Neuronal stem cell (in vitro differentiated cells): ENCODE results near the gene C4A.

Experiments
- DNase-seq: peaks from one replicate; pipeline ENCODE4 v3.0.0-alpha.2; 2013; ENCODE audit warnings: low spot score
- H2AFZ ChIP-seq: one replicate; pipeline ENCODE4 v1.6.1; 2013; ENCODE audit warnings: mild to moderate bottlenecking, low read length, inconsistent platforms
- H2AK5ac ChIP-seq: 2 replicates; pipeline ENCODE4 v1.6.1; 2013; ENCODE audit warnings: low read depth, mild to moderate bottlenecking, inconsistent platforms, low read length, moderate library complexity, mixed read lengths
- H2BK120ac ChIP-seq: 2 replicates; pipeline ENCODE4 v1.6.1; 2013; ENCODE audit warnings: low read depth, mild to moderate bottlenecking, inconsistent platforms, low read length, moderate library complexity, mixed read lengths
- H2BK12ac ChIP-seq: one replicate; pipeline ENCODE4 v1.6.1; 2013; ENCODE audit warnings: low read length, inconsistent platforms
- H2BK15ac ChIP-seq: 2 replicates; pipeline ENCODE4 v1.6.1; 2013; ENCODE audit warnings: mild to moderate bottlenecking, low read length, inconsistent platforms, mixed read lengths
- H2BK5ac ChIP-seq: one replicate; pipeline ENCODE4 v1.6.1; 2013; ENCODE audit warnings: inconsistent platforms, mild to moderate bottlenecking, low read length, moderate library complexity
- H3K14ac ChIP-seq: one replicate; pipeline ENCODE4 v1.6.1; 2013; ENCODE audit warnings: low read length, inconsistent platforms
- H3K18ac ChIP-seq: 2 replicates; pipeline ENCODE4 v1.6.1; 2013; ENCODE audit warnings: low read length, inconsistent platforms
- H3K23ac ChIP-seq: 2 replicates; pipeline ENCODE4 v1.6.1; 2013; ENCODE audit warnings: low read depth, mild to moderate bottlenecking, mixed read lengths, low read length, inconsistent platforms; ENCODE audit not compliant: poor library complexity
- H3K27ac ChIP-seq: replicated peaks from 3 replicates; pipeline ENCODE4 v1.5.1; 2013; ENCODE audit warnings: low read length, inconsistent platforms
- H3K27me3 ChIP-seq, 3 experiments: 2 replicates each; pipeline ENCODE4 v1.6.1; 2013; ENCODE audit warnings: low read length in 3 of 3, mild to moderate bottlenecking in 2 of 3, inconsistent platforms in 1 of 3, low read depth in 1 of 3, mixed read lengths in 1 of 3, moderate library complexity in 1 of 3; ENCODE audit not compliant: control insufficient read depth in 3 of 3, insufficient read depth in 3 of 3
- H3K36me3 ChIP-seq, 2 donors: replicated peaks in 1 of 2; 2 replicates each; pipeline ENCODE4 v1.6.1; 2013; ENCODE audit warnings: low read length in 2 of 2; ENCODE audit not compliant: control insufficient read depth in 2 of 2, insufficient read depth in 2 of 2
- H3K4ac ChIP-seq: 2 replicates; pipeline ENCODE4 v1.6.1; 2013; ENCODE audit warnings: inconsistent platforms, mild to moderate bottlenecking, low read length, moderate library complexity
- H3K4me1 ChIP-seq, 2 donors: 1 replicate in 1 of 2; 2 replicates in 1 of 2; pipeline ENCODE4 v1.6.1; 2013; ENCODE audit warnings: low read length in 2 of 2, low read depth in 1 of 2; ENCODE audit not compliant: control insufficient read depth in 2 of 2, insufficient read depth in 1 of 2
- H3K4me2 ChIP-seq: one replicate; pipeline ENCODE4 v1.6.1; 2013; ENCODE audit warnings: mild to moderate bottlenecking, low read length, inconsistent platforms; ENCODE audit not compliant: insufficient read depth, poor library complexity, severe bottlenecking
- H3K4me3 ChIP-seq, 2 donors: 2 replicates each; pipeline ENCODE4 v1.5.1; 2013; ENCODE audit warnings: low read length in 2 of 2, mild to moderate bottlenecking in 2 of 2, inconsistent platforms in 1 of 2, moderate library complexity in 1 of 2
- H3K79me1 ChIP-seq: one replicate; pipeline ENCODE4 v1.6.1; 2013; ENCODE audit warnings: low read depth, mild to moderate bottlenecking, inconsistent platforms, low read length, moderate library complexity
- H3K9ac ChIP-seq: one replicate; pipeline ENCODE4 v1.6.1; 2013; ENCODE audit warnings: mild to moderate bottlenecking, low read depth, low read length, inconsistent platforms; ENCODE audit not compliant: poor library complexity
- H3K9me3 ChIP-seq, 2 donors: replicated peaks in 1 of 2; 2 replicates each; pipeline versions ENCODE3 to v1.6.1; 2013; ENCODE audit warnings: low read length in 2 of 2, mild to moderate bottlenecking in 2 of 2, inconsistent platforms in 1 of 2, low read depth in 1 of 2, mixed read lengths in 1 of 2, moderate library complexity in 1 of 2; ENCODE audit not compliant: control insufficient read depth in 2 of 2, insufficient read depth in 1 of 2
- H4K8ac ChIP-seq: one replicate; pipeline ENCODE4 v1.6.1; 2013; ENCODE audit warnings: low read depth, mild to moderate bottlenecking, inconsistent platforms, low read length, moderate library complexity
- H4K91ac ChIP-seq: one replicate; pipeline ENCODE4 v1.6.1; 2013; ENCODE audit warnings: low read length, low read depth, mild to moderate bottlenecking, inconsistent platforms; ENCODE audit not compliant: poor library complexity
- WGBS, 2 donors: extraction: QIAGEN DNeasy Blood & Tissue Kit; methylation state at CpG; one replicate each; pipeline ENCODE4 v1.1.7; 2013; ENCODE audit warnings: missing lambda C conversion rate in 2 of 2, mixed read lengths in 1 of 2; ENCODE audit not compliant: insufficient read length in 2 of 2, insufficient replicate concordance in 1 of 2; ENCODE audit errors: extremely low coverage in 2 of 2; 5-methylcytosine and 5-hydroxymethylcytosine counted together

The C4A gene

DNA sequence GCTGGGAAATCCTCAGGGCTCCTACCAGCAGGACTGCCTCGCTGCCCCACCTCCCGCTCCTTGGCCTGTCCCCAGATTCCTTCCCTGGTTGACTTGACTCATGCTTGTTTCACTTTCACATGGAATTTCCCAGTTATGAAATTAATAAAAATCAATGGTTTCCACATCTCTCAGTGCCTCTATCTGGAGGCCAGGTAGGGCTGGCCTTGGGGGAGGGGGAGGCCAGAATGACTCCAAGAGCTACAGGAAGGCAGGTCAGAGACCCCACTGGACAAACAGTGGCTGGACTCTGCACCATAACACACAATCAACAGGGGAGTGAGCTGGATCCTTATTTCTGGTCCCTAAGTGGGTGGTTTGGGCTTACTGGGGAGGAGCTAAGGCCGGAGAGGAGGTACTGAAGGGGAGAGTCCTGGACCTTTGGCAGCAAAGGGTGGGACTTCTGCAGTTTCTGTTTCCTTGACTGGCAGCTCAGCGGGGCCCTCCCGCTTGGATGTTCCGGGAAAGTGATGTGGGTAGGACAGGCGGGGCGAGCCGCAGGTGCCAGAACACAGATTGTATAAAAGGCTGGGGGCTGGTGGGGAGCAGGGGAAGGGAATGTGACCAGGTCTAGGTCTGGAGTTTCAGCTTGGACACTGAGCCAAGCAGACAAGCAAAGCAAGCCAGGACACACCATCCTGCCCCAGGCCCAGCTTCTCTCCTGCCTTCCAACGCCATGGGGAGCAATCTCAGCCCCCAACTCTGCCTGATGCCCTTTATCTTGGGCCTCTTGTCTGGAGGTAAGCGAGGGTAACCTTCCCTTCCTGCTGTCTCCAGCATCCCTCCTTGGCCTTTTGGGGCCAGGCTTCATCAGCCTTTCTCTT, 36.1 kb upstream of the C4A start, which contains the start of gene CFB:
Gene CFB, plus strand, starts transcription at position 589 of the 863 bp plus-strand sequence. Its CDS starts 127 bp downstream, at position 716.
- peaks cover 4 to 16% of the 10 kb centered on the region in 2 donors for H3K4me1 ChIP-seq
- H3K4ac ChIP-seq, result no peak within 1 kb of the TSS
- peak within 1 kb of the TSS; percentile 79 for H2AFZ ChIP-seq
- no peak within 1 kb of the TSS for H3K27ac ChIP-seq
- peak within 1 kb of the TSS; percentile 79 for H2AK5ac ChIP-seq
- no peak within 1 kb of the TSS for H3K14ac ChIP-seq
- no peak within 1 kb of the TSS for H2BK120ac ChIP-seq
- no peak within 1 kb of the TSS for H3K4me2 ChIP-seq
- H2BK12ac ChIP-seq, result no peak within 1 kb of the TSS
- H2BK15ac ChIP-seq, result peak within 1 kb of the TSS; percentile 33
- peak within 1 kb of the TSS in 1 of 2 donors; percentile 25 for H3K4me3 ChIP-seq
- no CpG with 5 or more reads among the region's 11 CpGs for WGBS, 2 donors
- H3K9me3 ChIP-seq, result peaks cover 0 to 1% of the 10 kb centered on the region in 2 donors
- H2BK5ac ChIP-seq, result peak within 1 kb of the TSS; percentile 42
- H4K8ac ChIP-seq, result no peak within 1 kb of the TSS
- DNase-seq, result no peak
- H4K91ac ChIP-seq, result no peak within 1 kb of the TSS
- H3K18ac ChIP-seq, result peak within 1 kb of the TSS; percentile 19
- H3K79me1 ChIP-seq, result no peaks in the 10 kb centered on the region
- peaks cover 0 to 13% (median 0%) of the 10 kb centered on the region in 3 experiments for H3K27me3 ChIP-seq
- H3K23ac ChIP-seq, result peak within 1 kb of the TSS; percentile 92
- peaks cover under 1 to 7% of the 10 kb centered on the region in 2 donors for H3K36me3 ChIP-seq
- no peak within 1 kb of the TSS for H3K9ac ChIP-seq

DNA sequence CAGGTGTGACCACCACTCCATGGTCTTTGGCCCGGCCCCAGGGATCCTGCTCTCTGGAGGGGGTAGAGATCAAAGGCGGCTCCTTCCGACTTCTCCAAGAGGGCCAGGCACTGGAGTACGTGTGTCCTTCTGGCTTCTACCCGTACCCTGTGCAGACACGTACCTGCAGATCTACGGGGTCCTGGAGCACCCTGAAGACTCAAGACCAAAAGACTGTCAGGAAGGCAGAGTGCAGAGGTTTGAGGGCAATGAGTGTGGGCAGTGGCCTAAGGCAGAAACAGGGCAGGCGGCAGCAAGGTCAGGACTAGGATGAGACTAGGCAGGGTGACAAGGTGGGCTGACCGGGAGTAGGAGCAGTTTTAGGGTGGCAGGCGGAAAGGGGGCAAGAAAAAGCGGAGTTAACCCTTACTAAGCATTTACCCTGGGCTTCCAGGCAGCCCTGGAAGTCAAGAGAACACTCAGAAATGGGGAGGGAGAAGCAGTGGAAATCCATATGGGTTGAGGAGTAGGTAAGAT, 35.4 kb upstream of the C4A start:
- Histone ChIP-seq H3K4me3 (no peak overlapping the region), H2AK5ac (peak overlapping the region; percentile 79), H3K4ac (no peak overlapping the region), H3K27me3 (peaks cover 0 to 7% (median 0%) of the 10 kb centered on the region in 3 experiments), H3K18ac (no peak overlapping the region), H2BK12ac (no peak overlapping the region), H3K14ac (no peak overlapping the region), H3K36me3 (peaks cover 7 to 14% of the 10 kb centered on the region in 2 donors), H2BK15ac (no peak overlapping the region), H4K91ac (no peak overlapping the region), H3K4me2 (no peak overlapping the region), H3K9ac (no peak overlapping the region), H4K8ac (no peak overlapping the region), H3K4me1 (peaks cover 4 to 15% of the 10 kb centered on the region in 2 donors), H3K23ac (peak overlapping the region; percentile 92), H3K9me3 (peaks cover 0 to 1% of the 10 kb centered on the region in 2 donors), H2AFZ (peak overlapping the region; percentile 79), H3K79me1 (no peaks in the 10 kb centered on the region), H3K27ac (no peak overlapping the region), H2BK5ac (peak overlapping the region; percentile 42), H2BK120ac (no peak overlapping the region)
- DNase-seq, result no peak
- WGBS, 2 donors, result no CpG with 5 or more reads among the region's 11 CpGs

DNA sequence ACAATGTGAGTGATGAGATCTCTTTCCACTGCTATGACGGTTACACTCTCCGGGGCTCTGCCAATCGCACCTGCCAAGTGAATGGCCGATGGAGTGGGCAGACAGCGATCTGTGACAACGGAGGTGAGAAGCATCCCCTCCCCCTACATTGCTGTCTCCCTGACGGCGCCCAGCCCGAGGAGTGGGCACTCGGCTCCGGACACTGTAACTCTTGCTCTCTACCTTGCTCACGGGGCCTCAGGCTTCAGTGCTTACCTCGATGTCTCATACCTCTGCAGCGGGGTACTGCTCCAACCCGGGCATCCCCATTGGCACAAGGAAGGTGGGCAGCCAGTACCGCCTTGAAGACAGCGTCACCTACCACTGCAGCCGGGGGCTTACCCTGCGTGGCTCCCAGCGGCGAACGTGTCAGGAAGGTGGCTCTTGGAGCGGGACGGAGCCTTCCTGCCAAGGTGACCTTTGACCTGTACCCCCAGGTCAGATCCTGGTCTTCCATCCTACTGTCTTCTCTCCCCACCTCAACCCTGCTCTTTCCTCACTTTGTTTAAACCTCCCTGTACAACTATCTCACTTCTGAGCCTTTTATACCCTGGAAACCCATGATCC, 34.7 kb upstream of the C4A start:
- peak overlapping the region; percentile 79 for H2AK5ac ChIP-seq
- H4K8ac ChIP-seq, result no peak overlapping the region
- no peak for DNase-seq
- H3K14ac ChIP-seq, result no peak overlapping the region
- H2BK5ac ChIP-seq, result peak overlapping the region; percentile 42
- peak overlapping the region; percentile 33 for H2BK15ac ChIP-seq
- H3K27ac ChIP-seq, result no peak overlapping the region
- H3K4ac ChIP-seq, result no peak overlapping the region
- no peak overlapping the region for H3K9ac ChIP-seq
- H4K91ac ChIP-seq, result no peak overlapping the region
- no peaks in the 10 kb centered on the region for H3K79me1 ChIP-seq
- H3K27me3 ChIP-seq, result peaks cover 0 to 7% (median 0%) of the 10 kb centered on the region in 3 experiments
- peaks cover 4 to 15% of the 10 kb centered on the region in 2 donors for H3K4me1 ChIP-seq
- H2BK120ac ChIP-seq, result no peak overlapping the region
- H2BK12ac ChIP-seq, result no peak overlapping the region
- no peak overlapping the region for H3K4me3 ChIP-seq
- no peak overlapping the region for H3K23ac ChIP-seq
- H3K18ac ChIP-seq, result no peak overlapping the region
- H3K4me2 ChIP-seq, result no peak overlapping the region
- H2AFZ ChIP-seq, result no peak overlapping the region
- peaks cover 15 to 21% of the 10 kb centered on the region in 2 donors for H3K36me3 ChIP-seq
- peaks cover 0 to 1% of the 10 kb centered on the region in 2 donors for H3K9me3 ChIP-seq
- no CpG with 5 or more reads among the region's 24 CpGs for WGBS, 2 donors

- Histone ChIP-seq H3K36me3 (peaks cover 18 to 28% of the 10 kb centered on the region in 2 donors), H2BK15ac (no peak overlapping the region), H3K9ac (no peak overlapping the region), H3K18ac (no peak overlapping the region), H3K79me1 (no peaks in the 10 kb centered on the region), H3K4me3 (no peak overlapping the region), H4K8ac (no peak overlapping the region), H3K14ac (no peak overlapping the region), H3K27me3 (peaks cover 0 to 7% (median 0%) of the 10 kb centered on the region in 3 experiments), H4K91ac (no peak overlapping the region), H3K23ac (no peak overlapping the region), H3K4me2 (no peak overlapping the region), H2BK120ac (no peak overlapping the region), H3K9me3 (peaks cover 0 to 1% of the 10 kb centered on the region in 2 donors), H2AFZ (no peak overlapping the region), H2BK5ac (no peak overlapping the region), H2BK12ac (no peak overlapping the region), H3K4ac (no peak overlapping the region), H3K27ac (no peak overlapping the region), H2AK5ac (peak overlapping the region; percentile 19), H3K4me1 (peaks cover 4 to 15% of the 10 kb centered on the region in 2 donors)
- DNase-seq, result no peak
- no CpG with 5 or more reads among the region's 4 CpGs for WGBS, 2 donors
Measured at GRCh38 chr6:31947864-31948263, 34.0 kb upstream of the C4A start.
